ENCODE data around the gene REPIN1. TPM values are rescaled to one million over a fixed set of nuclear protein-coding genes. Genes with fewer than 3 reads are reported as not detected.

REPIN1 gene
- total RNA-seq, 2 experiments from 2014 or later: 40.9 to 43.1 TPM

GRCh38 chr7:150372271-150373048 is 3.8 kb downstream of the REPIN1 start:
- ATAC-seq (no peak), DNase-seq (no peak)
- H3K4me3 Mint-ChIP-seq: no peak overlapping the region
- CTCF ChIA-PET: interaction anchor here (1.5 kb wide), 1 partner anchor 15 kb away, joined by 5 read pairs; no protein-coding TSS in a partner anchor
- no peaks in the 10 kb centered on the region for H3K9me3 Mint-ChIP-seq (ENCODE audit: insufficient read depth)
- H3K36me3 Mint-ChIP-seq (ENCODE audit: low read depth): peaks cover 22% of the 10 kb centered on the region
- no peaks in the 10 kb centered on the region for H3K27me3 Mint-ChIP-seq (ENCODE audit: low read depth)
- H3K27ac Mint-ChIP-seq: no peak overlapping the region
- H3K4me1 Mint-ChIP-seq (ENCODE audit: low read depth): peaks cover 42% of the 10 kb centered on the region
- POLR2A ChIA-PET: no interaction called here

GRCh38 chr7:150373049-150373801 is 4.6 kb downstream of the REPIN1 start:
- Mint-ChIP-seq H3K36me3 (ENCODE audit: low read depth) (peaks cover 22% of the 10 kb centered on the region), H3K27me3 (ENCODE audit: low read depth) (no peaks in the 10 kb centered on the region), H3K4me1 (ENCODE audit: low read depth) (peaks cover 44% of the 10 kb centered on the region), H3K27ac (no peak overlapping the region), H3K4me3 (no peak overlapping the region), H3K9me3 (ENCODE audit: insufficient read depth) (no peaks in the 10 kb centered on the region)
- ATAC-seq: no peak
- ChIA-PET CTCF (interaction anchor here (1.5 kb wide), 1 partner anchor 16 kb away, joined by 5 read pairs; no protein-coding TSS in a partner anchor), POLR2A (no interaction called here)
- DNase-seq: no peak

- peaks cover 22% of the 10 kb centered on the region for H3K36me3 Mint-ChIP-seq (ENCODE audit: low read depth)
- no peaks in the 10 kb centered on the region for H3K9me3 Mint-ChIP-seq (ENCODE audit: insufficient read depth)
- no peak for ATAC-seq
- H3K4me1 Mint-ChIP-seq (ENCODE audit: low read depth): peaks cover 43% of the 10 kb centered on the region
- CTCF ChIA-PET: interaction anchor here (1.4 to 1.7 kb wide), 3 partner anchors 8 to 18 kb away, joined by 5 to 7 read pairs (median 5); no protein-coding TSS in a partner anchor
- H3K4me3 Mint-ChIP-seq: no peak overlapping the region
- POLR2A ChIA-PET: no interaction called here
- H3K27me3 Mint-ChIP-seq (ENCODE audit: low read depth): no peaks in the 10 kb centered on the region
- H3K27ac Mint-ChIP-seq: no peak overlapping the region
- no peak for DNase-seq
Observed at GRCh38 chr7:150374026-150374425, 5.4 kb downstream of the REPIN1 start.

GRCh38 chr7:150374472-150374871 is 5.8 kb downstream of the REPIN1 start:
- Mint-ChIP-seq H3K27ac (no peak overlapping the region), H3K9me3 (ENCODE audit: insufficient read depth) (no peaks in the 10 kb centered on the region), H3K27me3 (ENCODE audit: low read depth) (no peaks in the 10 kb centered on the region), H3K36me3 (ENCODE audit: low read depth) (peaks cover 22% of the 10 kb centered on the region), H3K4me1 (ENCODE audit: low read depth) (peaks cover 39% of the 10 kb centered on the region), H3K4me3 (no peak overlapping the region)
- DNase-seq (no peak), ATAC-seq (no peak)
- CTCF ChIA-PET: interaction anchor here (0.8 to 1.7 kb wide), 5 partner anchors 9 to 33 kb away, joined by 3 to 7 read pairs (median 5); no protein-coding TSS in a partner anchor
- POLR2A ChIA-PET: no interaction called here

GRCh38 chr7:150375662-150376521 is 7.3 kb downstream of the REPIN1 start:
- CTCF ChIA-PET: interaction anchor here (0.6 to 3.0 kb wide), 4 partner anchors 10 to 30 kb away, joined by 3 to 20 read pairs (median 4); a partner anchor contains a TSS
- H3K36me3 Mint-ChIP-seq (ENCODE audit: low read depth): peaks cover 24% of the 10 kb centered on the region

GRCh38 chr7:150376560-150376959 is 7.9 kb downstream of the REPIN1 start:
- Mint-ChIP-seq H3K9me3 (ENCODE audit: insufficient read depth) (no peaks in the 10 kb centered on the region), H3K4me1 (ENCODE audit: low read depth) (peaks cover 40% of the 10 kb centered on the region), H3K4me3 (no peak overlapping the region), H3K36me3 (ENCODE audit: low read depth) (peaks cover 24% of the 10 kb centered on the region), H3K27me3 (ENCODE audit: low read depth) (no peaks in the 10 kb centered on the region), H3K27ac (no peak overlapping the region)
- ChIA-PET CTCF (interaction anchor here (3.0 kb wide), 1 partner anchor 29 kb away, joined by 20 read pairs; a partner anchor contains a TSS), POLR2A (no interaction called here)
- no peak for DNase-seq
- no peak for ATAC-seq

More at GRCh38 chr7:150375662-150376521, 7.3 kb downstream of the REPIN1 start:
- POLR2A ChIA-PET: no interaction called here
- Mint-ChIP-seq H3K27ac (no peak overlapping the region), H3K9me3 (ENCODE audit: insufficient read depth) (no peaks in the 10 kb centered on the region), H3K27me3 (ENCODE audit: low read depth) (no peaks in the 10 kb centered on the region), H3K4me3 (no peak overlapping the region), H3K4me1 (ENCODE audit: low read depth) (peaks cover 40% of the 10 kb centered on the region)
- ATAC-seq (no peak), DNase-seq (no peak)

- Mint-ChIP-seq H3K27me3 (ENCODE audit: low read depth) (no peaks in the 10 kb centered on the region), H3K36me3 (ENCODE audit: low read depth) (peaks cover 24% of the 10 kb centered on the region), H3K4me1 (ENCODE audit: low read depth) (peaks cover 40% of the 10 kb centered on the region), H3K27ac (peak overlapping the region; percentile 67), H3K4me3 (no peak overlapping the region), H3K9me3 (ENCODE audit: insufficient read depth) (no peaks in the 10 kb centered on the region)
- DNase-seq: no peak
- POLR2A ChIA-PET: interaction anchor here (1.5 to 1.6 kb wide), 2 partner anchors 11 to 27 kb away, joined by 4 to 6 read pairs; no protein-coding TSS in a partner anchor
- CTCF ChIA-PET: interaction anchor here (0.7 to 3.0 kb wide), 8 partner anchors 8 to 378 kb away, joined by 3 to 20 read pairs (median 4); partner anchors contain the start of gene REPIN1
- ATAC-seq: no peak
Observed at GRCh38 chr7:150377196-150377595, 8.6 kb downstream of the REPIN1 start.

GRCh38 chr7:150377635-150378034 is 9.0 kb downstream of the REPIN1 start:
- Mint-ChIP-seq H3K27ac (peak overlapping the region; percentile 67), H3K4me3 (peak overlapping the region; percentile 42), H3K9me3 (ENCODE audit: insufficient read depth) (no peaks in the 10 kb centered on the region), H3K36me3 (ENCODE audit: low read depth) (peaks cover 22% of the 10 kb centered on the region), H3K4me1 (ENCODE audit: low read depth) (peaks cover 40% of the 10 kb centered on the region), H3K27me3 (ENCODE audit: low read depth) (no peaks in the 10 kb centered on the region)
- POLR2A ChIA-PET: interaction anchor here (0.8 to 3.0 kb wide), 9 partner anchors 8 to 74 kb away, joined by 3 to 13 read pairs (median 4); partner anchors contain the start of genes ACTR3C and LRRC61
- no peak for DNase-seq
- ATAC-seq: no peak
- CTCF ChIA-PET: interaction anchor here (0.7 to 3.0 kb wide), 11 partner anchors 9 to 378 kb away, joined by 3 to 20 read pairs (median 3); partner anchors contain the start of gene REPIN1

GRCh38 chr7:150378115-150378852 is 9.7 kb downstream of the REPIN1 start:
- Mint-ChIP-seq H3K27ac (peak overlapping the region; percentile 72), H3K27me3 (ENCODE audit: low read depth) (no peaks in the 10 kb centered on the region), H3K4me3 (peak overlapping the region; percentile 86), H3K9me3 (ENCODE audit: insufficient read depth) (no peaks in the 10 kb centered on the region), H3K4me1 (ENCODE audit: low read depth) (peaks cover 40% of the 10 kb centered on the region), H3K36me3 (ENCODE audit: low read depth) (peaks cover 15% of the 10 kb centered on the region)
- ATAC-seq (no peak), DNase-seq (peak; percentile 69)
- ChIA-PET CTCF (interaction anchor here (1.0 to 3.0 kb wide), 11 partner anchors 8 to 244 kb away, joined by 3 to 20 read pairs (median 3); partner anchors contain the start of gene REPIN1), POLR2A (interaction anchor here (0.8 to 3.0 kb wide), 10 partner anchors 9 to 73 kb away, joined by 3 to 13 read pairs (median 4); partner anchors contain the start of genes ACTR3C and LRRC61)

GRCh38 chr7:150378853-150379440 is 10.3 kb downstream of the REPIN1 start, which contains the start of gene ZNF775:
Gene ZNF775, plus strand, starts transcription at chr7:150379330. Its CDS starts 9,141 bp downstream, at chr7:150388471.
- POLR2A ChIA-PET: interaction anchor here (1.0 to 3.0 kb wide), 5 partner anchors 9 to 72 kb away, joined by 3 to 13 read pairs (median 6); partner anchors contain the start of genes ACTR3C and LRRC61
- H3K9me3 Mint-ChIP-seq (ENCODE audit: insufficient read depth): no peaks in the 10 kb centered on the region
- H3K27me3 Mint-ChIP-seq (ENCODE audit: low read depth): no peaks in the 10 kb centered on the region
- peak within 1 kb of the TSS; percentile 86 for H3K4me3 Mint-ChIP-seq
- CTCF ChIA-PET: interaction anchor here (1.1 to 2.3 kb wide), 5 partner anchors 10 to 244 kb away, joined by 3 to 16 read pairs (median 7); partner anchors contain the start of gene REPIN1
- DNase-seq (peak; percentile 94), ATAC-seq (peak; percentile 99)
- peaks cover 9% of the 10 kb centered on the region for H3K36me3 Mint-ChIP-seq (ENCODE audit: low read depth)
- peaks cover 40% of the 10 kb centered on the region for H3K4me1 Mint-ChIP-seq (ENCODE audit: low read depth)
- H3K27ac Mint-ChIP-seq: peak within 1 kb of the TSS; percentile 72
